Trophoblast cell (in vitro differentiated cells and primary cell): ENCODE results near the gene PLA1A.

ENCODE experiments used
- DNase-seq, 2 donors: peaks; one replicate each; pipeline ENCODE4 v3.0.0-alpha.2; 2016
- H2AFZ ChIP-seq: 2 replicates; pipeline ENCODE4 v1.6.1; 2013; ENCODE audit warnings: low read length, moderate library complexity, mild to moderate bottlenecking; ENCODE audit not compliant: insufficient read depth, poor library complexity
- H2AK5ac ChIP-seq: 2 replicates; pipeline ENCODE4 v1.6.1; 2013; ENCODE audit warnings: mild to moderate bottlenecking, low read length
- H2BK120ac ChIP-seq: 2 replicates; pipeline ENCODE4 v1.6.1; 2013; ENCODE audit warnings: low read length, mild to moderate bottlenecking, moderate library complexity; ENCODE audit not compliant: insufficient read depth, poor library complexity
- H2BK12ac ChIP-seq: 2 replicates; pipeline ENCODE4 v1.6.1; 2013; ENCODE audit warnings: mild to moderate bottlenecking, low read length, moderate library complexity
- H2BK5ac ChIP-seq: 2 replicates; pipeline ENCODE4 v1.6.1; 2013; ENCODE audit warnings: low read length, low read depth, moderate library complexity, mild to moderate bottlenecking; ENCODE audit not compliant: poor library complexity
- H3K14ac ChIP-seq: 2 replicates; pipeline ENCODE4 v1.6.1; 2013; ENCODE audit warnings: mild to moderate bottlenecking, low read length
- H3K18ac ChIP-seq: 2 replicates; pipeline ENCODE4 v1.6.1; 2013; ENCODE audit warnings: mild to moderate bottlenecking, low read length
- H3K23ac ChIP-seq: 2 replicates; pipeline ENCODE4 v1.6.1; 2013; ENCODE audit warnings: low read length
- H3K27ac ChIP-seq: 2 replicates; pipeline ENCODE4 v1.5.1; 2013; ENCODE audit warnings: low read depth, mild to moderate bottlenecking, inconsistent platforms, low read length, moderate library complexity
- H3K27me3 ChIP-seq: 2 replicates; pipeline ENCODE4 v1.6.1; 2013; ENCODE audit warnings: inconsistent platforms, mild to moderate bottlenecking, low read length, moderate library complexity; ENCODE audit not compliant: insufficient read depth
- H3K36me3 ChIP-seq, 2 experiments: 1 replicate in 1 of 2; 2 replicates in 1 of 2; pipeline ENCODE4 v1.6.1; 2013; ENCODE audit warnings: low read length in 2 of 2, mild to moderate bottlenecking in 2 of 2, moderate library complexity in 1 of 2; ENCODE audit not compliant: insufficient read depth in 2 of 2, control insufficient read depth in 1 of 2
- H3K4ac ChIP-seq: 2 replicates; pipeline ENCODE4 v1.6.1; 2013; ENCODE audit warnings: low read depth, mild to moderate bottlenecking, low read length, moderate library complexity
- H3K4me1 ChIP-seq, 2 experiments: 1 replicate in 1 of 2; 2 replicates in 1 of 2; pipeline ENCODE4 v1.6.1; 2013; ENCODE audit warnings: low read length in 2 of 2, mild to moderate bottlenecking in 2 of 2, moderate library complexity in 1 of 2; ENCODE audit not compliant: insufficient read depth in 2 of 2, control insufficient read depth in 1 of 2
- H3K4me2 ChIP-seq: 2 replicates; pipeline ENCODE4 v1.6.1; 2013; ENCODE audit warnings: inconsistent platforms, mild to moderate bottlenecking, low read length, moderate library complexity
- H3K4me3 ChIP-seq: 2 replicates; pipeline ENCODE4 v1.5.1; 2013; ENCODE audit warnings: mild to moderate bottlenecking, low read depth, low read length, inconsistent platforms
- H3K79me1 ChIP-seq: one replicate; pipeline ENCODE4 v1.6.1; 2013; ENCODE audit warnings: low read length
- H3K79me2 ChIP-seq: 2 replicates; pipeline ENCODE4 v1.6.1; 2013; ENCODE audit warnings: low read length, mild to moderate bottlenecking; ENCODE audit not compliant: control insufficient read depth, insufficient read depth, poor library complexity
- H3K9ac ChIP-seq: 2 replicates; pipeline ENCODE4 v1.6.1; 2013; ENCODE audit warnings: mild to moderate bottlenecking, low read length
- H3K9me3 ChIP-seq: 2 replicates; pipeline ENCODE4 v1.6.1; 2013; ENCODE audit warnings: low read depth, mild to moderate bottlenecking, control low read depth, inconsistent platforms, low read length; ENCODE audit not compliant: insufficient read depth
- H4K12ac ChIP-seq: 2 replicates; pipeline ENCODE4 v1.6.1; 2013; ENCODE audit warnings: low read depth, mild to moderate bottlenecking, low read length, moderate library complexity
- H4K8ac ChIP-seq: 2 replicates; pipeline ENCODE4 v1.6.1; 2013; ENCODE audit warnings: low read depth, mild to moderate bottlenecking, low read length, moderate library complexity
- H4K91ac ChIP-seq: one replicate; pipeline ENCODE4 v1.6.1; 2013; ENCODE audit warnings: low read depth, mild to moderate bottlenecking, low read length, moderate library complexity
- WGBS: extraction: QIAGEN DNeasy Blood & Tissue Kit; methylation state at CpG from one replicate; pipeline ENCODE4 v1.1.7; 2013; ENCODE audit warnings: missing lambda C conversion rate; ENCODE audit not compliant: insufficient read length, insufficient coverage; ENCODE audit errors: extremely low coverage; 5-methylcytosine and 5-hydroxymethylcytosine counted together

Gene PLA1A

DNA sequence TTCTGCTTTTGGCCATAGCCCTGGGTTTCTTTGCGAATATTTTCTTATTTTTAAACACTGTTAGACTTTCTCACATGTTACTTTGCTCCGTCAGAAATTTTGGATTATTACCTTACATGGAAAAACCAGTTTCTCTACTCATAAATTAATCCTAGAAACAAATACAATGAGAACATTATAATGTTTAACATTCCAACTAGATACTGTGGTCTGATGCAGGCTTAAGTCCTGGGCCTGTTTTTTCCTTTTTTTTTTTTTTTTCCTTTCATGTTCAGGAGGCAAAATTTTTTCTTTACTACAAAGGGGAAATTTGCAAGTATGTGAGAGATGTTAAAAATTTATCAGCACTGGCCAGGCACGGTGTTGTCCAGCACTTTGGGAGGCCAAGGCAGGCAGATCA is 33.8 kb downstream of the PLA1A start:
- Histone ChIP-seq H3K4me3 (no peak overlapping the region), H4K91ac (no peak overlapping the region), H2AFZ (no peak overlapping the region), H3K18ac (no peak overlapping the region), H3K27me3 (no peaks in the 10 kb centered on the region), H2AK5ac (no peak overlapping the region), H3K36me3 (peaks cover 4 to 11% of the 10 kb centered on the region in 2 experiments), H2BK12ac (no peak overlapping the region), H2BK5ac (no peak overlapping the region), H3K9me3 (no peaks in the 10 kb centered on the region), H3K9ac (no peak overlapping the region), H3K27ac (no peak overlapping the region), H3K4ac (no peak overlapping the region), H4K12ac (no peak overlapping the region), H3K4me2 (no peak overlapping the region), H3K79me1 (peaks cover 7% of the 10 kb centered on the region), H3K4me1 (peaks cover 7% of the 10 kb centered on the region in 2 experiments), H2BK120ac (no peak overlapping the region), H3K79me2 (no peaks in the 10 kb centered on the region), H3K14ac (no peak overlapping the region), H4K8ac (no peak overlapping the region), H3K23ac (no peak overlapping the region)
- no CpG with 5 or more reads among the region's 3 CpGs for WGBS
- DNase-seq: peak in 1 of 2 donors; percentile 45

DNA sequence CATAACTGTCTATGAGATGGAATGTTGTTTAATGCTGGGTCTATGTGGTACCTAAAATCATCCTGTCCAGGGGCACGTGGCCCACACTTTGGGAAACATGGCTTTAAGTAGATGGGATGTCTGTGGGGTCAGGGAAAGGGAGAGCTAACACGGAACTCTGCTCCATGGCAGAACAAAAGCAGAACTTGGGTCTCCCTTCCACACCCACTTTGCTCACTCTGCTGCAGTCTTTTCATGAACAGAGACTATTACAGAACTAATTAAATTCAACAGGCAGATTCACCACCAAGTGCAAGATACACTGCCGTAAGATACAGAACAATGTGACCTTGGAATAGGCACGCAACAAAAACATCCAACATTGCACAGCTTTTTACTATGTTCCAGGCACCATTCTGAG is 34.5 kb downstream of the PLA1A start:
- Histone ChIP-seq H3K79me2 (no peaks in the 10 kb centered on the region), H3K4me2 (no peak overlapping the region), H2AK5ac (no peak overlapping the region), H3K4me1 (peaks cover 7% of the 10 kb centered on the region in 2 experiments), H3K4me3 (no peak overlapping the region), H3K9ac (no peak overlapping the region), H3K14ac (no peak overlapping the region), H2AFZ (no peak overlapping the region), H2BK12ac (peak overlapping the region; percentile 75), H4K12ac (no peak overlapping the region), H4K8ac (no peak overlapping the region), H3K18ac (no peak overlapping the region), H2BK120ac (no peak overlapping the region), H3K27me3 (no peaks in the 10 kb centered on the region), H3K27ac (no peak overlapping the region), H3K79me1 (peaks cover 7% of the 10 kb centered on the region), H3K9me3 (no peaks in the 10 kb centered on the region), H3K36me3 (peaks cover 4 to 11% of the 10 kb centered on the region in 2 experiments), H3K23ac (no peak overlapping the region), H3K4ac (no peak overlapping the region), H4K91ac (no peak overlapping the region), H2BK5ac (no peak overlapping the region)
- DNase-seq: no peak
- WGBS: no CpG with 5 or more reads among the region's 4 CpGs

DNA sequence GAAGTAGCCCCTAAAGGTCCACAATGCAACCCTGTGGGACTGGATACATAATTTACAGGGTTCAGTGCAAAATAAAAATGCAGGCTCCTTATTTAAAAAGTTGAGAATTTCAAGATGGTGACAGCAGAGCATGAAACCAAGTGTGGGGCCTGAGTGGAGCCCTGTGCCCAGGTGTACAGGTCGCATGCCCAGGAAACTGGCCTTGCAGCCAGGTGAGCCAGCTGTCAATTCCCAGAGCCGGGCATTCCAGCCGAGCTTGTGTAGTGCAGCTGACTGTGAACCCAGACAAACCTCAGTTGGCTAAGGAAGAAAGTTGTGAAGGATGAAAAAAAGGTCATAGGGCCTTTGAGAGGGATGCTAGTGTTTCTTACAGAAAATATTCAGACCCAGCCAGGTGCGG is 35.1 kb downstream of the PLA1A start:
- Histone ChIP-seq H2BK12ac (no peak overlapping the region), H3K79me1 (peaks cover 7% of the 10 kb centered on the region), H3K4me1 (peaks cover 7 to 10% of the 10 kb centered on the region in 2 experiments), H4K8ac (no peak overlapping the region), H2BK5ac (no peak overlapping the region), H2BK120ac (no peak overlapping the region), H3K27me3 (no peaks in the 10 kb centered on the region), H3K4me2 (no peak overlapping the region), H4K12ac (no peak overlapping the region), H3K4me3 (no peak overlapping the region), H2AFZ (no peak overlapping the region), H3K14ac (no peak overlapping the region), H3K9me3 (no peaks in the 10 kb centered on the region), H3K79me2 (no peaks in the 10 kb centered on the region), H3K4ac (no peak overlapping the region), H3K36me3 (peaks cover 4 to 11% of the 10 kb centered on the region in 2 experiments), H3K23ac (no peak overlapping the region), H2AK5ac (no peak overlapping the region), H4K91ac (no peak overlapping the region), H3K27ac (no peak overlapping the region), H3K18ac (no peak overlapping the region), H3K9ac (no peak overlapping the region)
- DNase-seq: no peak
- no CpG with 5 or more reads among the region's 4 CpGs for WGBS

DNA sequence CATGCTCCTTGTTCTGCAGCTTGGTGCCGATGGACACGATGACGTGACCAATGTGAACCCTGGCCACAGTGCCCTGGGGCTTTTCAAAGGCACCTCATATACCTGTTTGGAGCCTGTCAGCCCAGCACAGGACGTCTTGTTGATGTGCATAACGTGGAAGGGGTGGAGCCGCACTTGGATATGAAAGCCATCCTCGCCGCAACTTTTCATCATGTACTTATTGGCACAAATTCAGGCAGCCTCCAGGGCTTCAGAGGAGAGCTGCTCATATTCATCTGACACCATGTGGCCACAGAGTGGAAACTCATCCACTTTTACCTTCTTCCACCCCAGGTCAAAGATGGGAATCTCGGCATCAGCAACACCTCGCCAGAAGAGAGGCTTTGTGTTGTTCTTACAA is 38.0 kb downstream of the PLA1A start:
- no peak overlapping the region for H3K23ac ChIP-seq
- H4K12ac ChIP-seq: no peak overlapping the region
- no peak overlapping the region for H3K4me3 ChIP-seq
- H3K4ac ChIP-seq: no peak overlapping the region
- no peak overlapping the region for H2BK5ac ChIP-seq
- peaks cover 6% of the 10 kb centered on the region for H3K79me1 ChIP-seq
- H2BK12ac ChIP-seq: no peak overlapping the region
- no peak overlapping the region for H4K91ac ChIP-seq
- no peak overlapping the region for H2AK5ac ChIP-seq
- peaks cover 4 to 11% of the 10 kb centered on the region in 2 experiments for H3K36me3 ChIP-seq
- no peaks in the 10 kb centered on the region for H3K27me3 ChIP-seq
- no peak overlapping the region for H3K4me2 ChIP-seq
- H3K9ac ChIP-seq: no peak overlapping the region
- H3K4me1 ChIP-seq: peaks cover 6 to 17% of the 10 kb centered on the region in 2 experiments
- H3K14ac ChIP-seq: no peak overlapping the region
- no peak overlapping the region for H2AFZ ChIP-seq
- no peaks in the 10 kb centered on the region for H3K79me2 ChIP-seq
- peak; percentile 52 to 55 for DNase-seq
- H4K8ac ChIP-seq: no peak overlapping the region
- WGBS: no CpG with 5 or more reads among the region's 10 CpGs
- H3K27ac ChIP-seq: no peak overlapping the region
- no peak overlapping the region for H3K18ac ChIP-seq
- H3K9me3 ChIP-seq: no peaks in the 10 kb centered on the region
- no peak overlapping the region for H2BK120ac ChIP-seq
